Retinal pigment epithelial cell (primary cell): ENCODE results near the gene TRAFD1.
"Not testable (repeated sequence)": the region's sequence is repeated elsewhere in the genome, so short reads cannot be mapped to it uniquely, and the experiment has no call there.

Experiments used
- DNase-seq: peaks from one replicate; pipeline ENCODE4 v3.0.0-alpha.2; 2010; ENCODE audit warnings: low read depth
- H3K4me3 ChIP-seq: 2 replicates; pipeline ENCODE4 v1.5.1; 2011; ENCODE audit warnings: mild to moderate bottlenecking, low read length, control low read depth, moderate library complexity
- TF ChIP-seq, protein P1 (sequence below): conservative IDR thresholded peaks from 2 replicates; pipeline ENCODE4 v1.5.1; 2011; ENCODE audit warnings: low read depth, low read length, control low read depth, inconsistent platforms

Gene TRAFD1

DNA sequence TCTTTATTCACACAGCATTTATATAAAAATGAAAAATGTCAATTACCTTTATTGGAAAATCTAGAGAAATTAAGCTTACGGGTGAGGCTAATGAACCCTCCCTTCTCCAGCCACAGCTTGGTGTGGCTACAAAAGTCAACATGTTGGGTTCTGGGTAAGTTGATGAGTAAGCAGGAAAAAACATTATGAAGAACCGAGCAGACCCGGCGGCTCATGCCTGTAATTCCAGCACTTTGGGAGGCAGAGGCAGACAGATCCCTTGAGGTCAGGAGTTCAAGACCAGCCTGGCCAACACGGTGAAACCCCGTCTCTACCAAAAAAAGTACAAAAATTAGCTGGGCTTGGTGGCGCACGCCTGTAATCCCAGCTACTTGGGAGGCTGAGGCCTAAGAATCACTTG, 27.7 kb upstream of the TRAFD1 start:
- no peak overlapping the region for H3K4me3 ChIP-seq
- DNase-seq = no peak
- TF ChIP-seq, protein P1, sequence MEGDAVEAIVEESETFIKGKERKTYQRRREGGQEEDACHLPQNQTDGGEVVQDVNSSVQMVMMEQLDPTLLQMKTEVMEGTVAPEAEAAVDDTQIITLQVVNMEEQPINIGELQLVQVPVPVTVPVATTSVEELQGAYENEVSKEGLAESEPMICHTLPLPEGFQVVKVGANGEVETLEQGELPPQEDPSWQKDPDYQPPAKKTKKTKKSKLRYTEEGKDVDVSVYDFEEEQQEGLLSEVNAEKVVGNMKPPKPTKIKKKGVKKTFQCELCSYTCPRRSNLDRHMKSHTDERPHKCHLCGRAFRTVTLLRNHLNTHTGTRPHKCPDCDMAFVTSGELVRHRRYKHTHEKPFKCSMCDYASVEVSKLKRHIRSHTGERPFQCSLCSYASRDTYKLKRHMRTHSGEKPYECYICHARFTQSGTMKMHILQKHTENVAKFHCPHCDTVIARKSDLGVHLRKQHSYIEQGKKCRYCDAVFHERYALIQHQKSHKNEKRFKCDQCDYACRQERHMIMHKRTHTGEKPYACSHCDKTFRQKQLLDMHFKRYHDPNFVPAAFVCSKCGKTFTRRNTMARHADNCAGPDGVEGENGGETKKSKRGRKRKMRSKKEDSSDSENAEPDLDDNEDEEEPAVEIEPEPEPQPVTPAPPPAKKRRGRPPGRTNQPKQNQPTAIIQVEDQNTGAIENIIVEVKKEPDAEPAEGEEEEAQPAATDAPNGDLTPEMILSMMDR = no peak

DNA sequence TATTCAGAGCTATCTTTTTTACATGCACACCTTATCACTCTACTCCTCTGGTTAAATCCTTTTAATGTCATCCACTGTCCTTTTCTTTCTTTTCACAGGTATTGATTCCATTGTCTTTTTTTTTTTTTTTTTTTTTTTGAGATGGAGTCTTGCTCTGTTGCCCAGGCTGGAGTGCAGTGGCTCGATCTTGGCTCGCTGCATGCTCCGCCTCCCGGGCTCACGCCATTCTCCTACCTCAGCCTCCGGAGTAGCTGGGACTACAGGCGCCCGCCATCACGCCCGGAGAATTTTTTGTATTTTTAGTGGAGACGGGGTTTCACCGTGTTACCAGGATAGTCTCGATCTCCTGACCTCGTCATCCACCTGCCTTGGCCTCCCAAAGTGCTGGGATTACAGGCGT, 24.9 kb upstream of the TRAFD1 start:
- DNase-seq, H3K4me3 ChIP-seq: not testable (repeated sequence)

DNA sequence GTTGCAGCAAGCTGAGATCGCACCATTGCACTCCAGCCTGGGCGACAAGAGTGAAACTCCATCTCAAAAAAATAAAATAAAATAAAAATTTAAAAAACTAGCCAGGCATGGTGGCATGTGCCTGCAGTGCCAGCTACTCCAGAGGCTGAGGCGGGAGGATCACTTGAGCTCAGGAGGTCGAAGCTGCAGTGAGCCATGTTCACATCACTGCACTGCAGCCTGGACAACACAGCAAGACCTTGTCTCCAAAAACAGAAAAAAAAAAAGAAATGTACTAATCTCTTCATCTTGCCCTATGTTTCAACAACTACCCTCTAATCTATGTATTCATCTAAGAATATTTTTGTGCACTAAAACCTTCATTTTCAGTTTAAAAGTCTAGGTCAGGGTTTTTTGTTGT, 23.2 kb upstream of the TRAFD1 start:
- TF ChIP-seq, protein P1 = no peak
- H3K4me3 ChIP-seq = no peak overlapping the region
- no peak for DNase-seq

DNA sequence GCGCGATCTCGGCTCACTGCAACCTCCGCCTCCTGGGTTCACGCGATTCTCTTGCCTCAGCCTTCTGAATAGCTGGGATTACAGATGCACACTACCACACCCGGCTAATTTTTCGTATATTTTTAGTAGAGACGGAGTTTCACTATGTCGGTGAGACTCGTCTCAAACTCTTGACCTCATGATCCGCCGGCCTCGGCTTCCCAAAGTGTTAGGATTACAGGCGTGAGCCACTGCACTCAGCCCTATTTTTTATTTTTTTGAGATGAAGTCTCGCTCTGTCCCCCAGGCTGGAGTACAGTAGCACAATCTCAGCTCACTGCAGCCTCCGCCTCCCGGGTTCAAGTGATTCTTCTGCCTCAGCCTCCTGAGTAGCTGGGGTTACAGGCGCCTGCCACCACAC, 22.6 kb upstream of the TRAFD1 start:
- DNase-seq, H3K4me3 ChIP-seq: not testable (repeated sequence)

DNA sequence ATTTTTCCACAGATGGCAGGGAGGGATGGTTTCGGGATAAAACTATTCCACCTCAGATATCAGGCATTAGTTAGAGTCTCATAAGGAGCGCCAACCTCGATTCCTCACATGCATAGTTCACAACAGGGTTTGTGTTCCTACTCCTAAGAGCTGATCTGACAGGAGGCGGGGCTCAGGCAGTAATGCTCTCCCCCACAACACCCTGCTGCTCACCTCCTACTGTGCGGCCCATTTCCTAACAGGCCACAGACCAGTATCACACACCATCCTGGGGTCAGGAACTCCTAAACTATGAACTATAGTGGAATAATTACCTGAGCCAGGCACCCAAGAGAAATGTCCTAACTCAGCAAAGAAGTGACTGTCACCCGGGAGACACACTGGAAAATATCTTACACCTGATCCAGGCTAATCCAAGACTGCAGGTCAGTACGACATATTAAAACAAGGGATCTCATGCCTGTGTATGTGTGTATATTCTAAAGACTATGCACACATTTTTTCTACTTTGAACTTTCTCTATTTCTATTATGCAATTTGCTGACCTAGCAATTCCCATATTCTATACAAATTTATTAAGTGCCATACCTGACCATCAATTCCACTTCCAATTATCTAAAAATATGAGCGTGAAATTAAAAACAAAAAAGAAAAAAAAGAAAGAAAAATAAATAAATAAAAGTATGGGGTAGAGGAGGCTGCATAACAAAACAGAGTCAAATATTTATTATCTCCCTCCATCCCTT, 21.4 kb upstream of the TRAFD1 start:
- TF ChIP-seq, protein P1 = no peak
- DNase-seq = no peak
- no peak overlapping the region for H3K4me3 ChIP-seq

DNA sequence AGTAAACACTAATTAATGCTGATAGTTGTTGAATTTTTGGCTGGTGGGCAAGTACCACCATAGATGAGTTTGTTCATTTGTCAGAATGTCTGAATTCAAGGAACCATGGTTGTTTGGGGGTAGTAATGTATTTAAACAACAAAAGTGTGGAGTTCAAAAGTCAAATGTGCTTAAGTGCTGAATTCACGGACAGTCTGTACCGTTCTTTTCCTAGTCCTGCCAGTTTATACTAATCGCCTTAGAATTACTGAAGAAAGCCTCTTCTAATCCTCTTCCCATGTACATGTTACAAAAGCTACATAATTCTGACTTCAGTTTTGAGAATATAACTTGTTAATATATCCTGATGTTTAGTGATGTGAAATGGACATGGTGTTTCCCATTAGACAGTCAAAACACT, 19.5 kb upstream of the TRAFD1 start:
- peak; percentile 74 for DNase-seq
- TF ChIP-seq, protein P1 = no peak
- no peak overlapping the region for H3K4me3 ChIP-seq

DNA sequence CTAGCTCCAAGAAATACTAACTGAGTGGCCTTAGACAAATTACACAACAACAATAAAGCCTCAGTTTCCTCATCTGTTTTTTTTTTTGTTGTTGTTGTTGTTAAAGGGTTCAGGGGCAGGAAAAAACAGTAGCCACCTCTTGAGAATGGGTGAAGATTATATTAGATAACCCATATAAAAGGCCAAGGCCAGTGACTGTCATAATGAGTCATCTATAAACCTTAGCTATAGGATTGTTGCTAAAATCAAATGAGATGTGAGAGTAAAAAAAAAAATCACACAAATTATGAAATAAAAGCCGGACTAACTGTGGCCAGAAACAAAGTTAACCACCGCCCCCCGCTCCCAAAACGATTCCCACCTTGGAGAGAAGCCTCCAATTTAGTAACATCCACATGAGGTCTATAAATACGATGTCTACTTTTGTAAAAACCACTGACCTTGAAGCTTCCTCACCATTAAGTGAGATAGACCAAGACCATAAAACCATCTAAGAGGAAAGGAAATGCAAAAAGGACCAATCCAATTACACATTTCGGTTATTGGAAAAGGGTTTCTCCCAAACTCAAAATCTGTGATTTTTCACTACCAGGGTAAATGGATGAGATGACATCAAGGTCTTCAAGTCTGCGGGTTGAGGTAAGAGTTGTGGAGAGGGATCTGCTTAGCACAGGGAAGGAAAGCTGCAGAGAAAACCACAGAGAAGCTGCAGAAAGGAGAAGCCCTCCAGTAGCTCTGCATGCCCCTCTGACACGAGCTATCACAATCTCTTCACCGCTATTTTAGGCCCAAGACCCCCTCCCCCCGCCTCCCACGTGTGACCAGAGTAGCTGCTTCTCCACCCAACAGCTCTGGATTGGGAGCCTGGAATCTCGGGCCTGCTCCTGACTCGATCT, 17.8 kb upstream of the TRAFD1 start:
- TF ChIP-seq, protein P1 = no peak
- H3K4me3 ChIP-seq = peak overlapping the region; percentile 92
- no peak for DNase-seq
